Kidney tubule cell (primary cell): Measurements from ENCODE around the gene ZDHHC1.
A peak's percentile ranks its signal among the peaks of the same experiment; 100 is the strongest.

ENCODE experiments used
- DNase-seq: peaks from one replicate; pipeline ENCODE4 v3.0.0-alpha.2; 2018; ENCODE audit warnings: low spot score

Gene ZDHHC1, protein sequence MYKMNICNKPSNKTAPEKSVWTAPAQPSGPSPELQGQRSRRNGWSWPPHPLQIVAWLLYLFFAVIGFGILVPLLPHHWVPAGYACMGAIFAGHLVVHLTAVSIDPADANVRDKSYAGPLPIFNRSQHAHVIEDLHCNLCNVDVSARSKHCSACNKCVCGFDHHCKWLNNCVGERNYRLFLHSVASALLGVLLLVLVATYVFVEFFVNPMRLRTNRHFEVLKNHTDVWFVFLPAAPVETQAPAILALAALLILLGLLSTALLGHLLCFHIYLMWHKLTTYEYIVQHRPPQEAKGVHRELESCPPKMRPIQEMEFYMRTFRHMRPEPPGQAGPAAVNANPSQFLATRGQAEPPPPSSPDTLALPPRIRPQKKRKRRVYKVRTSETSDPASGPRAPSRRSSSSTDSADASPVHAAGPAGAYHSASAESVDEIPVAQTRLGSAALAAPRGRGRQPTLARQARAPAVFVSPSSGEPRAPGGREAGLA

DNA sequence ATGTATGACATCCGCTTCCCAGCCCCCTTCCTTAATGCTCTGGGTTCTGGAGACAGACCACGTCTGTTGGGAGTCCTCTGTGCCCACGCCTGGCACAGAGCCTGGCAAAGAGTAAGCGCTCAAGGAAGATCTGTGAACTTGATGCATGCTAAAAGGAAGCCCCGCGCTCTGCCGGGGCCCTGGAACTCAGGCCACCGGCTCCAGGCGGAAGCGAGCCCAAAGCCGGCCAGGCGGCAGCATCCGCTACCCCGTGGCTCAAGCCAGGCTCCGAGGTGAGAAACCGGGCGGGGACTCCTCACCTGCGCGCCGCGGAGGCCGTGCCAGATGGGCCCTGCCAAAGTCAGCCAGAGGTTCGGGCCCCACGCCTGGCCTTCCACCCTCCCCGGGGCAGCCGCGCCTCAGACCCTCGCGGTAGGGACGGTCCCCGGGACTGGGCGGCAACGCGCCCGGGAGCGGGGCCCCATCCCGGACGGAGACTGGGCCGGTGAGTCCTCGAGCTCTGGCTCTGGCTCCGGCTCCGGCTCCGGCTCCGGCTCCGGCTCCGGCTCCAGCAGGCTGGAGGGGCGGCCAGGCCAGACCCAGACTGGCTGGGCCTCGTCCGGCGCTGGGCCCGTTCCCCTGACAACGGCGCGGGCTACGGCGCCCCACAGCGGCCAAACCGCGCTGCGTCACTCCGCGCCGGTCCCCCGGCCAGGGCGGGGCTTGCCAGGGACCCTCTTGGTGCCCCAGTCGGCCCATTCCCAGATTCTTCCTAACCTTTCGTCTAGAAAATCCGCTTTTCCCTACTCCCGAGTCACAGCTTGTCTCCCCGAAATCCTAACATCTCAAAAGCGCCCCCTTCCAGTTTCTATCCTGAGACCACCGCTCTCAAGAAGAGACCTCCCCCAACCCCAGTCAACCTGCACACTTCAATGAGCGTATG lies at the start of gene ZDHHC1:
ZDHHC1 (minus strand) TSS at position 606 of the 922 bp plus-strand sequence. CDS start 8,702 bp downstream, outside the sequence.
- DNase-seq, result peak; percentile 72

DNA sequence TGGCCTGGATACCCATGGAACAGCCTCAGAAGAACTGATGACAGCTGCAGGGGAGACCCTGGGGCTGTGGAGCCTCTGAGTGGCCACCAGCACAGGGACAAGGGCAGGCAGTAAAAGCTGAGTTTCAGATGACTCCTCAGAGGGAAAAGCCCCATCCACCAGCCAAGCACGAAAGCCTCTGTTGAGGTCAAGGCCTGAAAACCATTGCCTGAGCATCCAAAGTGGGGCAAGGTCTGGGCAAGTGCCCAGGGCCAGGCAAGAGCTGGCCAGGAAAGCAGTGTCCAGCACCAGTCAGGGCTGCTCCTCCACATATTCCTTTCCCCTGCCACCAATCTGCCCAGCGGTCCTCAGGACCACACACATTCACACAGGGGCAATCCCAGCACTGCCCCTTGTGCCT lies 48.3 kb upstream of the ZDHHC1 start:
- no peak for DNase-seq

DNA sequence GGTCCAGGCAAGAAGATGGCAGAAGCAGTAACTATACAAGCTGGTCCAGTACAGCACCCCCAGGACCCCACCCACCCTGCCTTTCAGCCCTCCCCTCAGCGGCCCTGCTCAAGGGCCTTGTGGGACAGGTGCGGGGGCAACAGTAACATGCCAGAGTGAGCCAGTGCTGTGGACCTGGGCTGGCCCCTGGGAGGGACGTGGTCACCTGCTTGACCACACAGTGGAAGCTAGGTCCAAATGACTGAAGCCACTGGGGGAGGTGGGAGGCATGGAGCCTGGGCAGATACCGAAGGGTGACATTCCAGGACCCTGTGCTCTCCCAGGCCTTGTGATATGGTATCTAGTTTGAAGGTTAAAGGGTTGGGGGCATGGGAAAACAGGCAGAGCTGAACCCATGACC lies 47.4 kb upstream of the ZDHHC1 start:
- no peak for DNase-seq

DNA sequence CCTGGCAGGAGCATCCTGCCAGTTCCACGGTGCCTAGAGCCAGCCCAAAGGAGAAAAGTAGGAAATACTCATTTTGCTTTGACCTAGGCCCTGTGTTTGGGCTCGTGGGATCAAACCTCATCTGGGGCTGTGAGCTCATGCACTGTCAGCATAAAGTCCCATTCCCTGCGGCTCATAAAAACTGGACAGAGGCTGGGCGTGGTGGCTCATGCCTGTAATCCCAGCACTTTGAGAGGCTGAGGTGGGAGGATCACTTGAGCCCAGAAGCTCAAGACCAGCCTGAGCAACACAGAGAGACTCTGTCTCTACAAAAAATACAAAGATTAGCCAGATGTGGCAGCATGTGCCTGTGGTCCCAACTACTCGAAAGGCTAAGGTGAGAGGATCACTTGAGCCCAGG lies 46.8 kb upstream of the ZDHHC1 start:
- no peak for DNase-seq

DNA sequence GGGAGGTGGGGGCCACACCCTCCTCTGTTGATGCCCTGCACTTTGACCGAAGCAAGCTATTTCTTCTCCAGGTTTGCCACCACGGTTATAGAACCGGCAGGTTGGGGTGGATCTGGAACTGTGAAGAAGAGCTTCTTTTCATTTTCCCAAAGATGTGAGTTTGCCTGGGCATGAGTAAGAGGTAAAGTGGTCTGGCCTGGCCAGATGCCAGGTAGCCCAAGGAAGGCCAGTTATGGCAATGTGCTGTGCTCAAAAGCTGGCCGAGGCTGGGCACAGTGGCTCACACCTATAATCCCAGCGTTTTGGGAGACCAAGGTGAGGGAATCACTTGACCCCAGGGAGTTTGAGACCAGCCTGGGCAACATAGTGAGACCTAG lies 46.0 kb upstream of the ZDHHC1 start:
- peak; percentile 43 for DNase-seq

DNA sequence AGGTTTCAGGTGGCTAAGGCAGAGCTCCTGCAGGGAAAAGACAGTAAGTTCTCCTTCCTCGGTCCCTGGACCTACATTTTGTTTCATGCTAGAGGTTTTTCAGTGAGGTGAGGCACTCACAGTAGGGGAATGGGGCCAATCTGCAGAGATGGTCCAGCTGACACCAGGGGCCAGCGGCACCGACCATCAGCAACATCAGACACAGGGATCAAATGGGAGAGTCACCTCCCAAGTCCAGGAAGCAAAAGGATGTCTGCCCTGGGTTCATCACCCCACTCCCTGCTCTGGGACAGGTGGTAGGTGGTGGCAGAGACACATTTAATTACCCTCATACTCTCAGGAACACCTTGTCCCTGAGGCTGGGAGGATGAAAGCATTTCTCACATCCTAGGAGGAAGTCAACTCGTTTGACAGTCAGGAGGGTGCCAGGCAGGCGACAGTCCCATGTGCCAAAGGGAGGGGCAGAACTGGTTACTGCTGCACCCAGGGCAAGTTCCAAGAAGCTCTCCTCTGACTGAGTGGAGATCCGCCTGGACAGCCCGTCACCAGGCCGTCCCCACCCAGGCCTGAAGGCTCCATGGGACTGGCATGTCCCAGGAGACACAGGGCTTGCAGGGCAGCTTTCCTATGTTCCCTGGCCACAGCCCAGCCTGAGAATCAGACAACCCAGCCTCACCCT lies 45.5 kb upstream of the ZDHHC1 start:
- no peak for DNase-seq

DNA sequence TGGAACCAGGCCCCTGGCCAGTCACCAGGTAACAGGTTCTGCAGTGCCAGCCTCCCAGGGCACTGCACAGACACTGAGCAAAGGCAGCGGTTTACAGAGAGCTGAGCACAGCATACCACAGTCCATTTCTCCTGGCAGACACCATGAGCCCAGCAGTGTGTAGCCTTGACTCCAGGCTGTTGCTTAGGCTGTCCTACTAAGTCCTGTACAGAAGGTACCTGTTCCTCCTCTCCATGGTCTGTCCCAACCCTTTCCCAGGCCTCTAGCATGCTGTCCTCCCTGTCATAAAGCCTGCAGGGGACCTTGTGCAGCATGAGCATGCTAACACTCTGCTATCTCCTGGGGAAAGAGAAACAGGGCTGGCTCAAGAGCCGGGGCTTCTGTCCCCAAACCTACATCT lies 44.7 kb upstream of the ZDHHC1 start:
- no peak for DNase-seq

DNA sequence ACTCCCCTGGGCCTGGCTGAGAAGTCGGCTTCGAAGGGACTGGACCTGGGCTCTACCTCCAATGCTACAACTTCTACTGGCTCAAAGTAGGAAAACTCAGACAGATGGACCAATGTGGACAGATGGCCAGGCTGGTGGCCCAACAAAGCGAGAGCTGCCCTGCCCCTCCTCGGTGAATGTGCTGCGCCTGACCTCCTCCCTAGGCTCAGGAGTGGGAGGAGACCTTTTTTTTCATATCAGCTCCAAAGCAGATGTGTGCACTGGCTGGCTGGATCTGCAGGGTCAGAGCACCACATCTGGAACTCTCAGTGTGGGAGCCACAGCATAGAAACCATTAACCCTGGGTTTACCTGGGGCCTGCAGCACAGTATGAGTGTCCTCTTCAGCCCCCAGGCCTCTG lies 43.9 kb upstream of the ZDHHC1 start:
- no peak for DNase-seq

DNA sequence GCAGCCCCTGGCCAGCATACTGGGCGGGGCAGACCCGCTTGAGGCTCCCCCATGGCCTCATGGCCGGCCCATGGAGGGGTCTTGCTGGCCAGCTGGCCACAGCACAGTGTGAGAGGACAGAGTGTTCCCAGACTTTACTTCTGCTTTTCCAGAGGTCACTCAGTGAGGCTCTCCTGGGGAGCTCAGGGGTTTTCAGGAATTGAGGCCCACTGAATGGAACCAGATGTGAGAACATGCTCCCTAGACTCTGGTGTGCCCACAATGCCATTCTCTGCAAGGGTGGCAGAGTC lies 43.5 kb upstream of the ZDHHC1 start:
- DNase-seq, result no peak

DNA sequence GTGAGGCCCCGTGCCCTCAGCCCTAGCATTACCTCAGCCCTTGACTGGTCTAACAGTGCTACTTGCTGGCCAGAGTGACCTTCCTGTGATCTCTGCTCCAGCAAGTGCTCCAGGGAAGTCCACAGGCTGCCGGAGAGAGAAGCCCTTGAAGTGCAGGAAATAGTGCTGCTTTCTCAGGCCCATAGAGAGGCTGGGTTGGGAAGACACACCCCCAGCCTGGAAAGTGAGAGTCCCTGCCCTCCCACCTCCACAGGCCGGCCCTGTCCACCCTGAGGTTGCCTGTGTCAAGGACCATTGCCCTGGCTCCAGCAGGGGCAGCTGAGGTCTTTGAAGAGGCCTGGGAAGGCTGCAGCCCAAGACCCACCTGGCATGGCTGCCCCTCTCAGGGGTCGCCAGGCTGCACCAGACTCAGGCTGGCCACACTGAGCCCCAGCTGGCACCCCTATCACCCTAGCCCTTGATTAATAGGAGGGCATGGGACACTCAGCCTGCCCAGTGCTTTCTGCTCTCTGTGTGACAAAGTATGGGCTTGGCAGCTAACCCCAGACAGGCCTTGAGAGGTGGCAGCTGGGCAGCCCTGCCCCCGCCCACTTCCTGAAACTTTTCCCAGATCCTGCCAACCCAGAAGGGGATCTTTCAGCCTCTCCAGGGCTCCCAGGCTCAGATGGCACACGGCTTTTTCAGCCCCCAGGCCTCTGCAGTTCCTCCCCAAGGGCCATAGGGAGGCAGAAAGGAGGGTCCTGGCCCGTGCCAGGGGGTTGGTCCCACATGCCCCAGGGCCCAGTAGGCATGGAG lies 43.0 kb upstream of the ZDHHC1 start:
- DNase-seq, result no peak

DNA sequence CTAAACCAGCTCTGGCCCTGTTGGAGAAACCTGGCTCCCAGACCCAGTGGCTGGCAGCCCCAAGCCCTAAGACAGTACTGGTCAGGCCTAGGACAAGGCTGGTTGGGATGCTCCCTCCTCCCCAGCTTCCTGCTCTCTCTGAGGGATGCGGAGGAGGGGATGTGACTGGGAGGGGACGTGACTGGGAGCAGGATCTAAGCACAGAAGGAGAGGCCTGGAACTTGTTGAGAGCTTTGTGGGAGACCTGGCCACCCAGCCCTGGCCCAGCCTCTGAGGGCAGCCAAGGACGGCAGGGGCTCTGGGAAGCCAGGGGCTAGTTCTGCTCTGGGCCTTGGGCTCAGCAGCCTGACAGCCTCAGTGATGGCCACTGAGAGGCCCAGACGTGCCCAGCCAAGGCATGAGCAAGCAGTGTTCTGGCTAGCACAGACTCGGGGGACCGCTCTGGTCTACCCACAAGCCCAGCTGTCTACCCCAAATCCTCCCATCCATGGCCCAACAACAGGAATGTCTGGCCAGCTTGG lies 41.9 kb upstream of the ZDHHC1 start:
- no peak for DNase-seq

DNA sequence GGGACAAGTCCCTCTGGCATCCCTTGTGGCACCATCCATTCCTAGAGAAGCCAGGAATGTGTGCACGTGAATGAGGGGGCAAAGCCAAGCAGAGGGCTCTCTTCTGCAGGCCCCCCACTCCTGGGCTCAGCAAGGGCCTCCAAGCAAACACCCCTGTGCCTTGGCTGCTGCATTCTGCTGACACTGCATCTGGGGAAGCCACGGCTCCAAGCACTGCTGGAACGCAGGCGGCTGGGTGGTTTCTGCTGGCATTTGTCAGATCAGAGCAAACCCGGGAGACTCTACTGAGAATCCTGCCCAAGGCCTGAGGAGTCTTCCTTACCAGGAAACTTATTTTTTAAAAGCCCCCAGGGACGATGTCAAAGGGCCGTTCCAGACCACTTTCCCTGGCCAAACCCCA lies 41.3 kb upstream of the ZDHHC1 start:
- no peak for DNase-seq

DNA sequence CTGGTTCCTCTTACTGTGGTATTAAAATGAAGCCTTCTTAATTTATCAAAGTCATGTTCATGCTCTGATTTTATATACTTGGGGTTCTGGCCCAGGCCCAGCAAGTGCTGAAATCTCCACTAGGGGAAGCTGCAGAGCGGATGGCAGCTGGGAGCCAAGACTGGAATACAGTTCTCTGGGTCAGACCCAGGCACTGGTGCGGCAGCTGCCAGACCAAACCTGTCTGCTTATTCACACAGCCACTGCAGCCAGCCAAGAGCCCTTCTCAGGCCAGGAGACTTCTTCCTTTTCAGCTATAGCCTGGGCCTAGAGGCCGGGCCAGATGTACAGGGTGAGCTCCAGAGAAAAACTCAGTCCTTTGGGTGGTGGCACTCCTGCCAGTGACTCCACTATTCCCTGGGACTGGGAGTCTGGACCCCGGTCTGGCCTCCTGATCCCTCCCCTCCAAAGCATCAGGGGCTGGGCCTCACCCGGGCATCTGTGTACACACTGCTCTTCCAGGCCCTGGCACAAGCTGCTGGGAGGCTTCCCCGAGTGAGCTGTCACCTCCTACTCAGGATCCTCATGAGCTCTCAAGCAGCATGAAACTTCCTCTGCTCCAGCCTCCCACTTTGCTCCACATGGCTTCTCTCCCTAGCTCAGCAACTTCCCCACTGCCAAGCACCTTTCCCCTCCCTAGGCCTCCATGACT lies 40.3 kb upstream of the ZDHHC1 start:
- peak; percentile 23 for DNase-seq

DNA sequence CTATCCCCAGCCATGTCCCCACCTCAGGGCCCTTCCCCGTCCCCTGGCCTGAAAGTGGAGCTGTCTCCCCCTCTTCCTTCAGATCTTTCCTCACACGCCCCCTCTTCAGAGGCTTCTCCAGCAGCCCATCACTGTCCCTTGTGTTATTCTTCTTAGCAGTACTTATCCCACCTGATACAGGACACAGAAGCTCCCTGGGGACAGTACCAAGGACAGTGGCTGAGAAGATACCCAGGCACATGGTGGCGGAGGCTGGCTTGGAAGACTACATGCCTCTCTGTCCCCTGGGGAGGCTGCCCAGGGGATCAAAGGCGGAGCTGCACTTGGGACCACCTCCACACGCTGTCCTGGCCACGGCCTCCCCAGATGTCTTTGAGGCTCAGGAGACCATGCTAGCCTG lies 38.6 kb upstream of the ZDHHC1 start:
- DNase-seq, result no peak

DNA sequence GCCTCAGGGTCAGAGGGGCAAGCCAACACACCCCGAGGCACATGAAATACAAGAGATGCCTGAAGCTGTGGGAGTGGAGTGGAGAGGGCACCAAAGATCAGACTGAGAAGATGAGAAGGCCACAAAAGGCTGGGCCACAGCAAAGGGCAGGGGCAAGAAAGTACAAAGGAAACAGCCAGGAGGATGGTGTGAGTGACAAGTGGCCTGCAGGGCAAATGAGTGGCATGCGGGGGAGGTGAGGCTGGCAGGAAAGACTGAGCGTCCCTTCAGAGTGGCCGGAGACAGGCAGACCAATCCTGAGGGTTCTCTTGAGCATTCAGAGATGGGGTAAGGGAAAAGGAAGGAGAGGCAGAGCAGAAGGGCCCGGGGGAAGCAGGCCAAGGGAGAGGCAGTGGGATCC lies 37.8 kb upstream of the ZDHHC1 start:
- no peak for DNase-seq

DNA sequence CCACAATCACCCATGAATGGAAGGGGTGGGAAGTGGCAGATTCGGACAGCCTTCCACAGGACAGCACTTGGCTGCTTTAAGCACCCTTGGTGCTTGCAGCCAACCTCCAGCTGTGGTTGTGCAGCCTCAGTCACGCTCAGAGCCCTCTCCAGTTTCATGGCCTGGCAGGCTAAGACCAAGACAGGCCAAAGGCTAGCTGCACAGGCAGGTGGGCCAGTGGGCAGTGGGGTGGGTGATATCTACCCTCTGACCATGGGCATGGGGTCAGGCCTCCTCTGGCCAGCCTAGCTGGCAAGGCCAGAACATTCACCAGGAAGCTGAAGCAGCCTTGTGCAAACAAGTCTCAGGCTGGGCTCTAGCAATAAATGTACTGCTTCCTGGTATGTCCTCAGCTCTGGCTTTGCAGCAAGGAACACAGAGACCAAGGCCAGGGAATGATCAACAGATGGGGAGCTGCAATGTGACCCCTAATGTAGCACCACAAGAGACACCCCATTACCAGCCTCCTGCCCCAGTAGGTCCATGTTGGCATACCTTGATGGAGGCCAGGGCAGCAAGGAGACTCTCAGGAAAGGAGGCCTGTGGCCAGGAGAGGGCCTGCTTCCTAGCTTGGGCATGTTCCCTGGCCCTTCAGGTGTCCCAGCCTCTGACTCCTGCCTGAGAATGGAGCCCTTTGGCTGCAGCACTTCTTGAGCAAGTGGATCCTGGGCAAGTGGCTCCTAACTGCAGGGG lies 35.6 kb upstream of the ZDHHC1 start:
- DNase-seq, result peak; percentile 28

DNA sequence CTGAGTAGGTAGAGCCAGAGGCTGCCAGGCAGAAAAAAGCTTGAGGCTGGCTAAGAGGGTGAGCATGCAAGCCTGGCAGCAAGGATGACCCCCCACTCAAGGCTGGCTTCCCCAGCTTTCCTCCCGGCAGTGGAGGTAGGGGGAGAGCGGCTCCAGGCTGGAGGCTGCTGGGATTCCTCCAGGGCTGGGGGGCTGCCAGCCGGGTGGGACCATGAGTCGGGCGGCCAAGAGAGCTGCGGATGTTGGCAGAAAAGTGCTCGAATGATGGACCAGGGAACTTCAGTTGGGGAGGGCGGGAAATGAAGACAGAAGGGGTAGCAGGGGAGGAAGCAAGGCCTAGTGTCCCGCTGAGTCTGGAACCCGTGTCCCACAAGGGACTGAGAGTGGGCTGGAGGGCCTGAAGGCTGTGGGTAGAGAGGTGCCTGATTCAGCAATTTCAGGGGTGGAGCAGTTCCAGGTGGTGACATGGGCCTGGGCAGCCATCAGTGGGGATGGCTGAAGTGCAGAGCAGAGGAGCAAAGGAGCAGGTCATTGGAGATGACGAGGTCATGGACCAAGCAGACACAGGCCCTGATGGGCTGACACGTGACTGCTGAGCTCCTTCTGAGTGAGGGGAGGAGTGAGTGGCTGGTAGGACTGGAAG lies 34.9 kb upstream of the ZDHHC1 start:
- DNase-seq, result no peak

DNA sequence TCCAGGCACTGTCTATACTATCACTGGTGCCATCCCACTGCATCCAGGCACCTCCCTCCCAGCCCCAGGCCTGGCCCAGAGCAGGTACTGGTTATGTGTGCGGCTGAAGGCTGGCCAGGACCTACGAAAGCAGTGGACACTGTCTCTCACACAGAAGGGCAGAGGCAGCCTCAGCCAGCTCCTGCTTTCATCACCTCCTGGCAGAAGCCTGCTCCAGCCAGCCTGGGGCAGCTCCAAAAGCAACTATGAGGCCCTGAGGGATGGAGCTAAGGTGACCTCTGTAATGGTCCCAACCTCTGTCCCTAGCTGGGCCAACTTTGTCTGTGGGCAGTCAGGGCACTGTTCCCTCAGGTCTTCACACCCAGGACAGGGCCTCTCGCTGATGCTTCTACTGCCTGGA lies 33.5 kb upstream of the ZDHHC1 start:
- no peak for DNase-seq

DNA sequence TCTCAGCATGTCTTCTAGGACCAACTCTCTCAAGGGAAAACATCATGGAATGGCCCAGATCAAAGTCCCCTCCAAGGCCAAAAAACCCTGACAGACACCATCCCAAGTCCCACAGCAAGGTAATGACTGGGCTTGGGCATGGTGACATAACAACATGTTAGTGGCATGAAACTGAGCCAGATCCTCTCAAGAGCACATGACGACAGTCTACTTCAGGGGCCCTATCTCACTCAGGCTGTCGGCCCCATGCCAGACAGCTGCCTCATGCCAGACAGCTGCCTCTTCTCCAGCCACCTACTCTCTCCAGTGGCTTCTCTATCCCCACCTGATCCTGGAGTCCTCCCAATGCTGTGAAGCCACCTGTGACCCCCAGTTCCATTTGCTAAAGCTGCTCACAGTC lies 33.1 kb upstream of the ZDHHC1 start:
- no peak for DNase-seq

DNA sequence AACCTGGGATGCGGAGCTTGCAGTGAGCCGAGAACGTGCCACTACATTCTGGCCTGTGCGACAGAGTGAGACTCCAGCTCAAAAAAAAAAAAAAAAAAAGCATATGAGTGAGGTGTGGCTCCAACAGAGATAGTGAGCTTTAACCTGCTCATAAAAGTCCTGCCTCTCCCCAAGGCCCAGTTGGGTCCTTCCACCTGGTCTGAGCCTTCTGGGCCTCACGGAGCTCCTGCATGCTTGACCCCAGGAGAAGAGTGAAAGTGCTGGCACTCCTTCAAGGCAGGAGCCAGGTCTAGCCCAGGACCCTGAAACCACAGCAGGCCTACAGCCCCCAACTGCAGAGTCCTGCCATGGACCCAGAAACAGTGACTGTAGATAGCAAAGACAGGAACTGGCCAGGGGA lies 32.3 kb upstream of the ZDHHC1 start:
- no peak for DNase-seq
